ENCODE data around the gene WDR64.

DNA sequence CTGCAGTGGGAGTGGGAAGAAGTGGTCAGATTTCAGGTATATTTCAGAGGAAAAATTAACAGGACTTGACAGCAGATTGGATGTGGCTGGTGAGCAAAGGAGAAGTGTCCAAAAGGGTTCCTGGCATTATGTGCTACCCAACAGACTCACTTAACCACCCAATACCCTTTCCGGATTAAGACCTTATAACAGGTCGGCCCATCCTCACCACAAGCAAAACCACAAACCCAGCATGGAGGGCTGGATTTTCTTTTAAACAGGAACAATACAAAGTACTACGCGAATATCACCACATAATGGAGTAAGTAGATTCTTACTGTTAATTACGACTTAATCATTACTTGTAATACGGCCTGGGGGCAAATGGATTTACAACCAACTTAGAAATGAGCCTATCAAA, 59.2 kb downstream of the WDR64 start:
- TF ChIP-seq, protein P1, sequence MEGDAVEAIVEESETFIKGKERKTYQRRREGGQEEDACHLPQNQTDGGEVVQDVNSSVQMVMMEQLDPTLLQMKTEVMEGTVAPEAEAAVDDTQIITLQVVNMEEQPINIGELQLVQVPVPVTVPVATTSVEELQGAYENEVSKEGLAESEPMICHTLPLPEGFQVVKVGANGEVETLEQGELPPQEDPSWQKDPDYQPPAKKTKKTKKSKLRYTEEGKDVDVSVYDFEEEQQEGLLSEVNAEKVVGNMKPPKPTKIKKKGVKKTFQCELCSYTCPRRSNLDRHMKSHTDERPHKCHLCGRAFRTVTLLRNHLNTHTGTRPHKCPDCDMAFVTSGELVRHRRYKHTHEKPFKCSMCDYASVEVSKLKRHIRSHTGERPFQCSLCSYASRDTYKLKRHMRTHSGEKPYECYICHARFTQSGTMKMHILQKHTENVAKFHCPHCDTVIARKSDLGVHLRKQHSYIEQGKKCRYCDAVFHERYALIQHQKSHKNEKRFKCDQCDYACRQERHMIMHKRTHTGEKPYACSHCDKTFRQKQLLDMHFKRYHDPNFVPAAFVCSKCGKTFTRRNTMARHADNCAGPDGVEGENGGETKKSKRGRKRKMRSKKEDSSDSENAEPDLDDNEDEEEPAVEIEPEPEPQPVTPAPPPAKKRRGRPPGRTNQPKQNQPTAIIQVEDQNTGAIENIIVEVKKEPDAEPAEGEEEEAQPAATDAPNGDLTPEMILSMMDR (IDR thresholded peaks at IDR 0.05; ENCODE audit: low read depth, low read length), result no peak
- no peak for TF ChIP-seq EZH2phosphoT487 (IDR thresholded peaks at IDR 0.05; ENCODE audit: low read depth)

Data from OCI-LY3 (cell line).